ENCODE data around the gene TSPAN1. TPM values are rescaled to one million over a fixed set of nuclear protein-coding genes. Genes with fewer than 3 reads are reported as not detected.
"Not testable (repeated sequence)": the region's sequence is repeated elsewhere in the genome, so short reads cannot be mapped to it uniquely, and the experiment has no call there.

The TSPAN1 gene
- total RNA-seq, 4 donors from 2014 or later = 2.1 to 7.8 (median 3.3) TPM

GRCh38 chr1:46219551-46220520 lies 44.9 kb downstream of the TSPAN1 start:
- TF ChIP-seq POLR2A (IDR thresholded peaks at IDR 0.05) (no peak), EP300 (IDR thresholded peaks at IDR 0.05) (no peak), CTCF (IDR thresholded peaks at IDR 0.05) (no peak), POLR2AphosphoS5 (IDR thresholded peaks at IDR 0.05) (no peak)
- Histone ChIP-seq H3K27ac (no peak overlapping the region), H3K36me3 (no peaks in the 10 kb centered on the region), H3K4me1 (peaks cover 16% of the 10 kb centered on the region), H3K9me3 (no peaks in the 10 kb centered on the region), H3K4me3 (no peak overlapping the region), H3K27me3 (no peaks in the 10 kb centered on the region)
- WGBS = 77% methylated on average over 17 of the region's 18 CpGs
- DNase-seq (ENCODE audit: low spot score in 2 of 2) = no peak

GRCh38 chr1:46220808-46221207 lies 45.9 kb downstream of the TSPAN1 start:
- H3K27ac ChIP-seq = no peak overlapping the region
- no peak overlapping the region for H3K4me3 ChIP-seq
- peaks cover 16% of the 10 kb centered on the region for H3K4me1 ChIP-seq
- no peaks in the 10 kb centered on the region for H3K36me3 ChIP-seq
- no peak for TF ChIP-seq CTCF (IDR thresholded peaks at IDR 0.05)
- no peak for TF ChIP-seq POLR2A (IDR thresholded peaks at IDR 0.05)
- TF ChIP-seq EP300 (IDR thresholded peaks at IDR 0.05) = no peak
- no peak for TF ChIP-seq POLR2AphosphoS5 (IDR thresholded peaks at IDR 0.05)
- no peaks in the 10 kb centered on the region for H3K27me3 ChIP-seq
- no peak for DNase-seq (ENCODE audit: low spot score in 2 of 2)
- WGBS = 86% methylated on average over 3 of the region's 3 CpGs
- H3K9me3 ChIP-seq = no peaks in the 10 kb centered on the region

- DNase-seq (ENCODE audit: low spot score in 2 of 2) = peak in 1 of 2 donors; percentile 64
- WGBS = 78% methylated on average over 4 of the region's 4 CpGs
- H3K36me3 ChIP-seq = no peaks in the 10 kb centered on the region
- no peak for TF ChIP-seq POLR2AphosphoS5 (IDR thresholded peaks at IDR 0.05)
- TF ChIP-seq POLR2A (IDR thresholded peaks at IDR 0.05) = no peak
- TF ChIP-seq EP300 (IDR thresholded peaks at IDR 0.05) = no peak
- no peak for TF ChIP-seq CTCF (IDR thresholded peaks at IDR 0.05)
- no peak overlapping the region for H3K4me3 ChIP-seq
- no peaks in the 10 kb centered on the region for H3K27me3 ChIP-seq
- H3K4me1 ChIP-seq = peaks cover 16% of the 10 kb centered on the region
- H3K9me3 ChIP-seq = no peaks in the 10 kb centered on the region
- peak overlapping the region; percentile 21 for H3K27ac ChIP-seq
Measured at GRCh38 chr1:46221749-46222148, 46.9 kb downstream of the TSPAN1 start.

- H3K4me1 ChIP-seq = peaks cover 14% of the 10 kb centered on the region
- not testable (repeated sequence) for H3K4me3 ChIP-seq; H3K27ac ChIP-seq; H3K9me3 ChIP-seq; H3K27me3 ChIP-seq; H3K36me3 ChIP-seq; DNase-seq (ENCODE audit: low spot score in 2 of 2)
- 73% methylated on average over 11 of the region's 11 CpGs for WGBS
Measured at GRCh38 chr1:46223055-46223454, 48.2 kb downstream of the TSPAN1 start.

- TF ChIP-seq CTCF (IDR thresholded peaks at IDR 0.05) (peak; percentile 79 to 90), EP300 (IDR thresholded peaks at IDR 0.05) (no peak), POLR2AphosphoS5 (IDR thresholded peaks at IDR 0.05) (no peak), POLR2A (IDR thresholded peaks at IDR 0.05) (no peak)
- H3K4me3 ChIP-seq = no peak overlapping the region
- H3K27ac ChIP-seq = no peak overlapping the region
- H3K27me3 ChIP-seq = no peaks in the 10 kb centered on the region
- no peaks in the 10 kb centered on the region for H3K9me3 ChIP-seq
- peak; percentile 69 to 88 for DNase-seq (ENCODE audit: low spot score in 2 of 2)
- no peaks in the 10 kb centered on the region for H3K36me3 ChIP-seq
- 11% methylated on average over 6 of the region's 6 CpGs for WGBS
- peaks cover 12% of the 10 kb centered on the region for H3K4me1 ChIP-seq
Measured at GRCh38 chr1:46223472-46223943, 48.6 kb downstream of the TSPAN1 start.
